Medulla oblongata (tissue), 1 donor: Measurements from ENCODE around the gene XPO6.
A peak's percentile ranks its signal among the peaks of the same experiment; 100 is the strongest.

Experiments used
- DNase-seq: peaks from one replicate; pipeline ENCODE4 v3.0.0-alpha.2; 2015; ENCODE audit errors: extremely low spot score

The XPO6 gene

GRCh38 chr16:28110074-28110473 lies 101.7 kb downstream of the XPO6 start:
- DNase-seq: no peak

- peak; percentile 43 for DNase-seq
Observed at GRCh38 chr16:28108590-28109247, 103.0 kb downstream of the XPO6 start.

DNA sequence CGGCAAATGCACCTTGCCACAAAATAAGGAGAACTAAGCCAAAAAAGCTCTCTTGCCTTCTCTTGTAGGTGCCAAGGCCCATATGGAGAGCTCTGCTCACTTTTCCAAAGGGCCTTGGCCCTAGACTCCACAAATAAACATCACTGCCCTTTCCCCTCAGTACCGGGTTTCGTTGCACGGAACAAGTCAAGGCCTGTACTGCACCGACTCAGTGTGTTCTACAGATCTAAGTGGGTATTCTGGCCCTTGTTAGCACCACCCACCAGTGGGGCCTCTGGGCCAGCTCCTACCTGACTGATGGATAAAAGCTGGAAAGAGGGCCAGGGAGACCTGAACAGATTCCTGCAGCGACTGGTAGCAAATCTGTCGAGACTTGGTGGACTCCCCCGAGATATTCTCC lies 104.5 kb downstream of the XPO6 start:
- no peak for DNase-seq

DNA sequence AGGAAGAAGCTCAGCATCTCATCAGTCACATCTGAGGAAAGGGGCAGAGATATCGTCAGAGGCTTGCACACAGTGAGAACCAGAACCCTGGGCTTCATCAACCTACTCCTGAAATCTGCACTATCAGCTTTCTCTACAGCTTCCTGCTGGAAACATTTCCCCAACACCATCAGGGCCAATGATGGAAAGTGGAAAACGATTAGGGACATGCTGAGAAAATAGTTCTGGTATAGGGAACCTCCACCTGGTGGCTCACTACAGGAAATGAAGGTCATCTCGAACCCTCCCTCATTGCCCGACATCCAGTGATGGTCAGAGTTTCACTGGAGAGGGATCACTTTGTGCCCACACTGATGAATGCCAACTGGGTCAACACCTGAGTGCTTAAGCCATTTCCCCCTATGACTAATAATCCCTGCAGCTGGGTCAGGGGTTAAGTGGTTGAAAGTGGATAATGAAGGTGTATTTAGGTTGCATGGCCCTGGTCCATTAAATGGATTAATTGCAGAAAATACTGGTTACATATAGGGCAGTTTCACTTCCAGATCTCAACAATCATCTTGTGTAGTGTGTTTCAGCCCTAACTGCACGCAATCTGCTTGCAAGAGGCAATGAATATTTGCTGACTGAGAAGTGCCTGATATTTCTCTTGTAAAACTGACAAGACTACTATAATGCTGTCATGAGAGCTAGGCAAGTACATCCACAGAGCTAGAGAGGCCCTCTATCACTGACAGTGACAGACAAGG lies 105.1 kb downstream of the XPO6 start:
- DNase-seq: no peak

GRCh38 chr16:28105954-28106353 lies 105.8 kb downstream of the XPO6 start:
- DNase-seq: no peak

DNA sequence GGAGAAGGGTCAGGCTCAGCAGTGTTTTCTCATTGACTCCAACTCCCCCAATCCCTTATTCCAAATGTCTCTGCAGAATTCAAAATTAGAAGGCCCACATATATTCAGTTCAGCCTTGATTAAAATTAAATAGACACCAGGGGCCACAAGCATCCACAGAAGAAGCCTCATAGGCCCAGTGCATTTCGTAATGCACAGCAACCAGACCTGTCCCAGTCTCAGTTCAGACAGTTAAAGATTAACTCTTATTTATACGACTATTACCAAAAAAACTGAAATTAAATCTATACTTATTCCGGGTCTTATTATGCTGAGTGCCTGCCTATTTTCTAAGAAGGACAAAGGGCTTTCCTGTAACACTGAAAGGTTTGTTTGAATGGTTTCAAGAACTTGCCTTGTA lies 106.5 kb downstream of the XPO6 start:
- no peak for DNase-seq

DNA sequence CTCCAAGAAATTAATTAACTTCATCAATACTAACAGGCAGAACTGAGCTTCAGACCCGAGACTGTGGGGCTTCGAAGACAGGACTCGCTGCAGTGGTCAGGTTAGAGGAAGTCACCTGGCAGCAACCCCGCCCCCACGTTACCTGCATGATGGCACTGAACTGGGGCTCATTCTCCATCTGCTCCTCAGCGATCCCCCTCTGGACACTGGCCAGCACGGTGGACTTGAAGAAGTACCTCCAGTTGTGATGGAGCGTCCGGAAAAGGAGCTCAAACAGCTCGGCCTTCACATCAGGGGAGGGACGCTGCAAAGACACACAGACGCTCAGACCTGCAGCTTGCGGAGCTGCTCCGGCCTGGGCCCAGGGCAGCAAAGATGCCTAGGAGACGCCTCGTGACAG lies 107.4 kb downstream of the XPO6 start:
- no peak for DNase-seq

DNA sequence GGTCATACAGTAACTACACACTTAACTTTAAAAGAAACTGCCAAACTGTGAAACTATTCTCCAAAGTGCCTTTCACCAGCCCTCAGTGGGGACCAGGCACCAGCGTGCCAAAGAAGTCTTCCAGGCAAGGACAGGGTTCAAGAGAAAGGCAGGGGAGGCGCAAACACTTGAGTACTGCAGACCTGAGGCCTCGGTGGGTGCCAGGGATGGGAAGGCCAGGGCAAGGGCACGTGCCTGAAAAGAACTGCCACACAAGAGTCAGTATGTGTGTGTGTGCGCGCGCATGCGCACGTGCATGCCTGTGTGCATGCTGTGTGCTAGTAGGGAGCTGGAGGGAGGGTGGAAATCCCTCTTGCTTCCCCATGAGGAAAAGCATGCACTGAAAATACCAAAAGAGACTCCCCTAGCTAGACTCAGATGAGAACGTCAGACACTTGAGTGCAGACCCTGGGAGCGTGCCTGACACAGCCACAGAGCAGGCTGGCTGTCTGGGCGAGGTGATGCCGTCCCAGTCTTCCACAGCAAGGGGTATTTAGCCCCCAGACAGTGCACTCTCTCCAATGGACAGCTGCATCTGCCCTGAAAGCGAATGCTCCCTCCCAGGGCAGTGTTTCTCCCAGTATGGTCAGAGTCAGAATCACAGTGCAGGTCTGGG lies 108.1 kb downstream of the XPO6 start:
- DNase-seq: no peak

- DNase-seq: no peak
Observed at GRCh38 chr16:28101533-28101890, 110.3 kb downstream of the XPO6 start.

- no peak for DNase-seq
Observed at GRCh38 chr16:28100810-28101532, 110.8 kb downstream of the XPO6 start.

DNA sequence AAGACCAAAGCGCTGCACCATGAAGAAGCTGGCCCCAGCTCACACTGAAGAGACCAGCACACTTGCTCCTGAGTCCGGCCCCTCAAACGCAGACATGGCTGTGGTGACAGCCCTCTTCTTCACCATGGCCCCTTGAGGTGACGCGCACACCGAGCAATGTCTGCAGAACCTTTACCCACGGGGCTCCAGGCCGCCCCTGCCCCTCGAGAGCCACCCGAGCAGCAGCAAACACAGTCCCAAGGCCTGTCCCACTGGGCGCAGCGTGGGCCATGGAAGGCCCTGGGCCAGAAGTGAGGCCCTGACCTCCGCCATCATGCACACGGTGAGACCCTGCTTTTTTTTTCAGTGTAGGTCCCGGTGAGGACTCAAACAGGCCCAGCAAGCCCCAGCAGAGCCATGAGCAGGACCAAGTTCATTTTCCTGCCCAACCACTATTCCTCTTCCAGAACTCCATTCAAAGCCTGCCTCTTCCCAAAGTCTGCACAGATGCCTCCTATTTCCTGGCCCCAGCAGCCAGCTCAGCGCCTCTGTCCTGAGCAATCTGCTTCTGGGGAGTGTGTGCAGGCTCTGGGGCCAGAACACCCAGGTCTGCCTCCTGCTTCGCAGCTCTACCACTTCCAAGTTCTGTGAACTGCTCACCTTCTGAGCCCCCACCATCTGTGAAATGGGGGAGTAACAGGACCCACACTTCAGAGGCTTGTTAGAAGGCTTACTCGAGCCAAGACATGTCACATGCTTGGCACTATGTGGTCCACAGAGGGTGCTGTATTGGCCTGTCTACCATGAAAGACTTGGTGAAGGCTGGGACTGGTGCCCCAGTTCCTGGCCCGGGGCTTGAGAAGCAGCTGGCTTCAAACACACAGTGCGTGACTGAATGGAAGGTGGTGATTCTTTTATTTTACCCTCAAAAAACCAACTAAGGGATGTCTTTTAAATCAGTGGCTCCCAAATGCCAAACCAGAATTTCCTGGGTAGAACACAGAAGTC lies 112.5 kb downstream of the XPO6 start:
- peak; percentile 24 for DNase-seq

GRCh38 chr16:28098171-28098958 lies 113.4 kb downstream of the XPO6 start:
- no peak for DNase-seq

DNA sequence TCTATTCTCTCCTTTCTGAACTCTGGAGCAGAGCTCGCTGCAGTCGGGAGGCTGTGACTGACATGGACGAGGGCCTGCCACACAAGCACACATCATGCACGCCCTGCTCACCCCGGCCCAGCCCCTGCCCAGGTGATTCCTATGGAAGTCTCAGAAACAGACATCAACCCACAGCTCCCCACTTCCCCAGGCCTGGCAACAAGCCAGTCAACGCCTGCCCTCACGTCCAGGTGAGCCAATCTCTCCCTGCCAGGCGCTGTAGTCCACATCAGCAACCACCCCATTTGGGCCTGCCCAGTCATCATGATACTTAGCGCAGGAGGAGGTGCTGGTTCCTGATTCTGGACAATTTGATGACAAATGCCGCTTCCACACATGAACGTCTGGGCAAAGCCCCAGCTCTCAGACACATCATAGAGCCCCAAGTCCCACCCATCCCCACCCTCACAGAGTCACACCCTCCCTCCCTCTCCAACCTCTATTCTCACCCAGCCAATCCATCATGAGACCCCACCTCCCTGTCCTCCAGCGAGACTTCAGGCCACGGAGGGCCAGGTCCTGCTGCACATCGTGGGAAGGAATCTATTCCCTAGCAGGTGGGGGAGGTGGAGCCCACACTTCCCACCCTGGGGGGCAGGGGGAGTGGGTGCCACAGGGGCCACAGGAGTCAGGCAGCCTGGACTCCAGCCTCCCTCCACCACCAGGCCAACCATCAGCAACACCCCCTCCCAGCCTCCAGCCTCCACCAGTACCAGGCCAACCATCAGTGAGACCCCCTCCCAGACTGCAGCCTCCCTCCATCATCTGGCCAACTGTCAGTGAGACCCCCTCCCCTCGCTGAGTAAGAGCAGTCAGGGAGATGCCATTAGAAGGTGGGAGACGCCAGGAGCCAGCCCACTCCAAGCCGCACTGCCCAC lies 114.5 kb downstream of the XPO6 start:
- DNase-seq: no peak

DNA sequence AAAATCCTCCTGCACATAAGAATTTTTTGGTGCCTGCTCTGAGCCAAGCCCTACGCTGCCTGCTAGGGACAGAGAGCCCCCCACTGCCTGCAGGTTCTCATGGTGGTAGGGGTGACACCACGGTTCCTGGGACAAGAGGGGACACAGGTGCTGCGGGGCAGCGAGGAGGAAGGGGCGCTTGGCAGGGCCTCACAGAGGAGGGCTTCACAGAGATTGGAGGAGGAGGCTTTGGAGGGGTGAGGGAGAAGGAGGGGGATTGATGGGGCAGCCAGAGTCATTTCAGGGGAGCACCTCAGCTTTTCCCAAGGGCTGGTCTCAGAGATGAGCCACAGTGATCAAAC lies 118.4 kb downstream of the XPO6 start:
- no peak for DNase-seq

DNA sequence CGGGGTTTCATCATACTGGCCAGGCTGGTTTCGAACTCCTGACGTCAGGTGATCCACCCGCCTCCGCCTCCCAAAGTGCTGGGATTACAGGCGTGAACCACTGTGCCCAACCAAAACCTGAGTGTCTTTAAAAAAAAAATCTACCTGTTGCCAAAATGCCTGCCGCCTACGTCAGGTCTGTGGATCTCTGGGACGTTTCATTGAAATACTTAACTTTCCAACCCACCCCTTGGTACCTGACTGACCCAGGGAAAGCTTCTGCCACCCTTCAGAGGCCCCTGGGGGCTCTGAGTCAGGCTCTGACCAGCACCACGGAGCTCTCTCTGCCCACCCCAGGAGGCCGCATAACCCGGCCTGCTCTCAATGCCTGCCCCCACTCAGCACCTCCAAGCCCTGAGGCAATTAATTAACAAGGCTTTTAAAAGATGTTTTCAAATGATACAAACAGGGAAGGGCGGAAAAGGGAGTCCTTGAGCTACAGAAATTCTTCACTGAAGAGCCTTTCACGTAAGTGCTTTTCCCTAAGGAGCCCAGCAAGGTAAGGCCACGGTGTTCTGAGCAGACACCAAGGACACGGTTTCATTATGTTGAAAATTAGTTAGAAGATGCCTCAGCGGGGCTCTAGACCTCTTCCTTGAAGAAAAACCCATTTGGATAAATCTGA lies 118.9 kb downstream of the XPO6 start:
- no peak for DNase-seq

DNA sequence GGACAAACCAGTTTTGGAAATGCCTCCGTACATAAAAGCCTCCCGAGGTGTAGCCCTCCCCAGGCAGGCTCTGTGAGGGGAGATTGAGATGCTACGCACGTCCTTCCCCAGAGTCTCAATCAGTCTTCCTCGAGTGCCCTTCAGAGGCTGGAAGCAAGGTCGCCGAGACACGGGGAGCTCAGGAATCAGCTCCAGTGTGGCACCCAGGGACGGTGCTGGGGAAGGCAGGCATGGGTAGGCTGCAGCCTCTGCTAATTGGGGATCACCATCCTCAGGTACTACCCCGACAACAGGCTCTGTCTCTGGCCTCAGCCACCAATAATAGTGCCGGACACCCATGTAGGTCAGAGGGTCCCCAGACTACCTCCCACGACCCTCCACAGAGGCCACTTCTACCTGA lies 120.1 kb downstream of the XPO6 start:
- no peak for DNase-seq

GRCh38 chr16:28090646-28091377 lies 121.0 kb downstream of the XPO6 start:
- DNase-seq: no peak

- DNase-seq: no peak
Observed at GRCh38 chr16:28089992-28090365, 121.8 kb downstream of the XPO6 start.
